HG03196 (cell line): ENCODE measurements around the gene GADD45B.

Experiments used
- ATAC-seq: cut with Tn5 transposase; IDR thresholded peaks from one replicate; pipeline ENCODE4 v1.9.1; 2021; ENCODE audit not compliant: unreplicated experiment

The GADD45B gene

GRCh38 chr19:2475702-2476450 is at the start of gene GADD45B:
TSS of gene GADD45B (plus strand) at chr19:2476127. CDS start at chr19:2476359, 232 bp downstream.
- peak; percentile 50 for ATAC-seq

GRCh38 chr19:2426611-2427428 is 49.1 kb upstream of the GADD45B start:
- ATAC-seq: peak; percentile 12

GRCh38 chr19:2427429-2428320 is 48.3 kb upstream of the GADD45B start, which contains the start of gene TIMM13:
TSS of gene TIMM13 (minus strand) at chr19:2427586. CDS start at chr19:2427533, 53 bp downstream.
- peak; percentile 80 for ATAC-seq

DNA sequence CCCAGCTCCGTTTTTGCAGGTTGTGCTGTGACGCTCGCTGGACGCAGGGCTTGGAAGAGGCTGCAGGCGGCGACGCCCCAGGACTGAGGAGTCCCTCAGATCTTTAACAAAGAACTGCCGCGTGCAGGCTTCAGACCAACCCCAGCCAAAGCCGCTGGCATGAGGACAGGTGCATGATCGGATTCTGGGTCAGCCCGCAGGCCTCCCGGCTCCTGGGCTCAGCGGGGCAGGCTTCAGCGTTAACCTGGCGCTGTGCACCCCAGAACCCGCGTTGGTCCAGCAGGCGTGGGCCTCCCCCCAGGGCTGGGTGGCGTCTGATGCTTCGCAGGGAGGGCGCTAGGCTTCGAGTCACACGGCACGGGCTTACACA is 47.6 kb upstream of the GADD45B start:
- ATAC-seq: no peak

DNA sequence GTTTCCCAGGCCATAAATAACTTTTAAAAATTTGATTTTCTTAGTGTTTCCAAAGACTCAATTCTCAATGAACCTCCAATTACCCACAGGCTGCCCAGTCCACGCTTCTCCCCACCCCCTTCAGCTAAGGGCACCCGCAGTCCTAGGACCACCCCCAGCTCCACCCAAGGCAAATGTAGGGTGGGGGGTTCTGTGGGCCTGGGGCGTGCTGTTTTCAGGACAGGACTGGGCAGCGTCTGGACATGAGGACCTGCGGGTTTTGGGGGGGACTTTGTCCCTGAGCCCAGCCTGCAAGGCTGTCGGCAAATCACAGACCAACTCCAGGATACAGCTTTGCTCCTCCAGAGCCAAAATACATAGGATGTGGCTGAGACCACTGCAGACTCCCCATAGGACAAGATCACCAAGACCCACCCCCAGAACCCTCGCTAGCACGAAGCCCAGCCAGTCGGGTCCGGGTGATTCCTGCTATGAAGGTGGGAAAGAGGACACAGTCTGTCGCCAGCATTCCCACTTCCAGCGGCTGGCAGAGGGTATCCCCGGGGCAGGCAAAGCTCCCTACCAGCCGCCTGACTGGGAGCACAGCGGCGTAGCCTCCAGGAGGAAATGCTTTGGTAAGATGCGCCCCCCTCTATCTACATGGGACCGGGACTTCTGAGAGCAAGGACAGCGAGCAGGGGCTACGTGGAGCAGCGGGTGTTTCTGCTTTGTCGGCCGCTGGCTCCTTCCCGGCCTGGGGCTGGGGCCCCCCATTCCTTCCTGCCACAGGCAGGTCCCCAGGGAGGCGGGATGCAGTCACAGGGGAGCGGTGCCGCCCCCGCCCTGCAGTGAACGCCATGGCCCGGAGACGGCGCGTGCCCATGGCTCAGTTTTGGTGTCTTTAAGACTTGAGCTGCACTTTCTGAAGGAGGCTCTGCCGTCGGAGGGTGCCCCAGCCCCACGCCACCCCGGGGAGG is 46.9 kb upstream of the GADD45B start:
- ATAC-seq: no peak

- no peak for ATAC-seq
Measured at GRCh38 chr19:2429917-2430535, 45.9 kb upstream of the GADD45B start.

- ATAC-seq: no peak
Measured at GRCh38 chr19:2431318-2432055, 44.4 kb upstream of the GADD45B start.

- no peak for ATAC-seq
Measured at GRCh38 chr19:2432131-2432848, 43.6 kb upstream of the GADD45B start.

GRCh38 chr19:2433854-2434253 is 42.1 kb upstream of the GADD45B start:
- no peak for ATAC-seq

- no peak for ATAC-seq
Measured at GRCh38 chr19:2434267-2434666, 41.7 kb upstream of the GADD45B start.

- ATAC-seq: no peak
Measured at GRCh38 chr19:2434721-2435265, 41.1 kb upstream of the GADD45B start.

GRCh38 chr19:2436384-2436783 is 39.5 kb upstream of the GADD45B start:
- ATAC-seq: no peak

GRCh38 chr19:2436926-2437325 is 39.0 kb upstream of the GADD45B start:
- no peak for ATAC-seq

GRCh38 chr19:2438178-2438577 is 37.7 kb upstream of the GADD45B start:
- no peak for ATAC-seq

DNA sequence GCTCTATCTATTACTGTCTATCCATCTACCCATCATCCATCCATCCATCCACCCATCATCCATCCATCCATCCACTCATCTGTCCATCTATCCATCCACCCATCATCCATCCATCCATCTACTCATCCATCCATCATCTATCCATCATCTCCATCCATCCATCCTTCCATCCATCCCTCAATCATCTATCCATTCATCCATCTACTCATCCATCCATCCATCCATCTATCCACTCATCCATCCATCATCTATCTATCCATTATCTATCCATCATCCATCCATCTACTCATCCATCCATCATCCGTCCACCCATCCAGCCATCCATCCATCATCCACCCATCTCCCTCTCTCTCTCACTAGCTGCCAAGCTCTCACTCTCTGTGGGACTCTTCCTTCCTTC is 35.4 kb upstream of the GADD45B start:
- ATAC-seq: no peak

DNA sequence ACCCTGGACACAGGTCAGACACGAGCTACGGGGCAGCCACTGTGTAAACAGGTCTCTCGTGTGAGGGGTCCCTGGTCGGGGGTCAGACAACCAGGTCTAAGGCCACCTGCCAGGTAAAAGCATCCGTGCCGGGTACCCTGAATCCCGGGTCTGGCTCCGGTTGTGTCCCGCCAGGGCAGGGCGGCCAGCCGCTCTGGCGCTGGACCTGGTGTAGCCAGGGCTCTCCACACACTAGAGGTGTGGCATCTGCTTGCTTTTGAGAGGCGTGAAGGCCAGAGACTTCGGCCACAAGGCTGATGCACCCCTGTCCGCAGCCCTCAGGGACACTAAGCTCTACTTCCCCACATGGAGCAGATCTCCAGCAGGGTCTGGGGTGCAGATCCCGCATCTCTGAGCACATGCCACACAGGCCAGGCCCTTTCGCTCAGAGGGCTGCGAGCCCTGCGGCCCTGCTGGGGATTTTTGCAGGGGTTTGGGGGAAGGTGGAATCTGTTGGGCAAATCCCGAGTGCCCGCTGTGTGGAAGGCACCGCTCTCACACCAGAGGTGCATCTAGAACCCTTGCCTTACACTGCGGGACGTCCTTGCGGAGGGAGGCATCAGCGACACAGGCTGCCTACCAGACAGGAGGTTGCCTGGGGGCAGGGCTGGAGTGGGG is 34.7 kb upstream of the GADD45B start:
- ATAC-seq: no peak

DNA sequence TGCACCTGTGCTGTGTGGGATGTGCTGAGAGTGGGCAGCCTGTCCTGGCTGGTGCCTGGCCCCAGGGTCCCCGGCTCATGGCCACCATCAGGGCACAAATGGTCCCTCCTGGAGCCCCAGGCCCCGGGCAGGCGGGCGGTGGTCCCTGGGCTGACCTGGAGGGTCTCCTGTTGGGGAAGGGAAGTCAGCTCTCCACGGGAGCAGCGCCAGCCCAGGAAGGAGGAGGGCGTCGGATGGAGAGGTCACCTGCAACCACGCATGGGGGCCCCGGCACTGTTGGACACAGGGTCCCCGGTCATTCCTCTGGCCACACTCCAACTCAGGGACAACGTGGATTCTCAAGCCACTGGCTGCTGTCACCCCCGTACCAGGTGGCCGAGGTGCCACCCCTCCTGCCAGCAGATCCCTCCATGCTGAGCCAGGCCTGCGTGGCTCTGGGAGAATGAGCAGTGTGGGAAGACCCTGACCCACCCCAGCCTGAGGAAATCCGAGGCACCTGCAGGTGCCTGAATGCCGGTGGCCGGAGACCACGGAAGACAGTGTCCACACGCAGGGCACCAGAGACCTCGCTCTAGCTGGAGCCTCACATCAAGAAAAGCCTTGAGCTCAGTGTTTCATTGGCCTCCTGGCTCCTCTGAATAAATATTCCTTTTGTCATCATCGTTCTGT is 32.7 kb upstream of the GADD45B start:
- ATAC-seq: no peak
